Neural crest cell (in vitro differentiated cells): ENCODE results near the gene EBLN2. TPM values are rescaled to one million over a fixed set of nuclear protein-coding genes. Genes with fewer than 3 reads are reported as not detected.

ENCODE experiments used
- DNase-seq: peaks from one replicate; pipeline ENCODE4 v3.0.0; 2021; ENCODE audit warnings: low read depth, mixed read lengths, low spot score
- H3K27ac Mint-ChIP-seq: one replicate; pipeline ENCODE4 v1.8.0; 2021; ENCODE audit warnings: mild to moderate bottlenecking, mixed read lengths; ENCODE audit not compliant: unreplicated experiment
- H3K27me3 Mint-ChIP-seq: 2 replicates; pipeline ENCODE4 v1.8.0; 2021; ENCODE audit warnings: low read depth, mild to moderate bottlenecking, mixed read lengths
- H3K36me3 Mint-ChIP-seq: 2 replicates; pipeline ENCODE4 v1.8.0; 2021; ENCODE audit warnings: low read depth, mild to moderate bottlenecking, mixed read lengths
- H3K4me1 Mint-ChIP-seq: 2 replicates; pipeline ENCODE4 v1.8.0; 2021; ENCODE audit warnings: mixed read lengths
- H3K4me3 Mint-ChIP-seq: one replicate; pipeline ENCODE4 v1.8.0; 2021; ENCODE audit warnings: mild to moderate bottlenecking, mixed read lengths
- H3K9me3 Mint-ChIP-seq: 2 replicates; pipeline ENCODE4 v1.8.0; 2021; ENCODE audit warnings: mixed read lengths
- CTCF ChIP-seq: fragments of 200-600 bp; sonication (generic); conservative IDR thresholded peaks from 2 replicates; pipeline ENCODE4 v1.5.0; 2021; ENCODE audit warnings: antibody characterized with exemption, mild to moderate bottlenecking
- long read RNA-seq: library from polyadenylated mRNA; unstranded; transcript quantifications from one replicate; pipeline ENCODE4 v2.0.0, GENCODE V29; 2020
- total RNA-seq: library from RNA; stranded (reverse); gene quantifications from 2 replicates; pipeline ENCODE4 v1.2.1, GENCODE V29; 2021

The EBLN2 gene
- total RNA-seq, result 7.0 and 7.8 TPM in 2 replicates
- long read RNA-seq, partial matches to known transcripts, result 0 of 1 reads
- long read RNA-seq, other reads (novel, unspliced or antisense), result 0 of 1 reads

- Mint-ChIP-seq H3K27me3 (no peaks in the 10 kb centered on the region), H3K4me3 (no peak within 1 kb of the TSS), H3K9me3 (no peaks in the 10 kb centered on the region), H3K27ac (no peak within 1 kb of the TSS), H3K36me3 (no peaks in the 10 kb centered on the region), H3K4me1 (peaks cover 1% of the 10 kb centered on the region)
- TF ChIP-seq CTCF, result no peak
- no peak for DNase-seq
These were observed at the start of gene EBLN2 for GRCh38 chr3:73061416-73061815. Gene EBLN2 (plus strand): TSS chr3:73061659. CDS start chr3:73062082, 423 bp downstream.

DNA sequence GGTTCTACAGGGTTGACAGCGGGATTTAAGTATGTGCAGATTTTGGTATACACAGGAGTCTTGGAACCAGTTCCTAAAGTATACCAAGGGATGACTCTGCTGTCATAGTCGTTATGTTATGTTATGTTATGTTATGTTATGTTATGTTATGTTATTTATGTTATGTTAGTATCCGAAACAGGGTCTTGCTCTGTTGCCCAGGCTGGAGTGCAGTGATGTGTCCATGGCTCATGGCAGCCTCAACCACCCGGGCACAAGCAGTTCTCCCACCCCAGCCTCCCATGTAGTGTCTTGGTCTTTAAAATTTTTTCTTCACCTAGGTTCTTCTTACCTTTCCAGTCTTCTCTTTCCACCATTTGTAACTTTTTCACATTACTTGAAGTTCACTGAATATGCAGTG, 43.2 kb upstream of the EBLN2 start:
- H3K4me1 Mint-ChIP-seq, result peaks cover 21% of the 10 kb centered on the region
- peaks cover 7% of the 10 kb centered on the region for H3K36me3 Mint-ChIP-seq
- H3K9me3 Mint-ChIP-seq, result no peaks in the 10 kb centered on the region
- H3K27ac Mint-ChIP-seq, result no peak overlapping the region
- H3K27me3 Mint-ChIP-seq, result no peaks in the 10 kb centered on the region
- no peak for TF ChIP-seq CTCF
- DNase-seq, result no peak
- H3K4me3 Mint-ChIP-seq, result no peak overlapping the region

GRCh38 chr3:73018790-73019441, 42.5 kb upstream of the EBLN2 start:
- H3K4me3 Mint-ChIP-seq, result no peak overlapping the region
- peaks cover 21% of the 10 kb centered on the region for H3K4me1 Mint-ChIP-seq
- H3K36me3 Mint-ChIP-seq, result peaks cover 7% of the 10 kb centered on the region

GRCh38 chr3:73021301-73021835, 40.1 kb upstream of the EBLN2 start:
- no peak overlapping the region for H3K4me3 Mint-ChIP-seq
- no peak for TF ChIP-seq CTCF
- DNase-seq, result no peak
- no peak overlapping the region for H3K27ac Mint-ChIP-seq
- no peaks in the 10 kb centered on the region for H3K9me3 Mint-ChIP-seq
- H3K36me3 Mint-ChIP-seq, result peaks cover 7% of the 10 kb centered on the region
- H3K27me3 Mint-ChIP-seq, result no peaks in the 10 kb centered on the region
- peaks cover 45% of the 10 kb centered on the region for H3K4me1 Mint-ChIP-seq

More at GRCh38 chr3:73018790-73019441, 42.5 kb upstream of the EBLN2 start:
- H3K27ac Mint-ChIP-seq, result no peak overlapping the region
- no peak for TF ChIP-seq CTCF
- no peaks in the 10 kb centered on the region for H3K9me3 Mint-ChIP-seq
- DNase-seq, result no peak
- no peaks in the 10 kb centered on the region for H3K27me3 Mint-ChIP-seq

- Mint-ChIP-seq H3K36me3 (peaks cover 4% of the 10 kb centered on the region), H3K27ac (no peak overlapping the region), H3K4me1 (peaks cover 49% of the 10 kb centered on the region), H3K9me3 (no peaks in the 10 kb centered on the region), H3K4me3 (no peak overlapping the region), H3K27me3 (no peaks in the 10 kb centered on the region)
- no peak for DNase-seq
- TF ChIP-seq CTCF, result no peak
These were observed 36.6 kb upstream of the EBLN2 start for GRCh38 chr3:73024836-73025235.
